IPS-20b (cell line): ENCODE results near the gene NOXA1.

Source experiments
- H3K27ac ChIP-seq: one replicate; pipeline ENCODE4 v1.5.1; 2013; ENCODE audit warnings: low read length
- H3K27me3 ChIP-seq: 2 replicates; pipeline ENCODE4 v1.6.1; 2013; ENCODE audit warnings: mild to moderate bottlenecking, low read length, inconsistent platforms; ENCODE audit not compliant: insufficient read depth
- H3K36me3 ChIP-seq: 2 replicates; pipeline ENCODE4 v1.6.1; 2013; ENCODE audit warnings: low read depth, mild to moderate bottlenecking, inconsistent platforms, low read length, moderate library complexity; ENCODE audit not compliant: insufficient read depth
- H3K4me1 ChIP-seq: 2 replicates; pipeline ENCODE4 v1.6.1; 2013; ENCODE audit warnings: mild to moderate bottlenecking, control low read depth, inconsistent platforms, low read length, moderate library complexity; ENCODE audit not compliant: insufficient read depth
- H3K4me3 ChIP-seq: 2 replicates; pipeline ENCODE4 v1.5.1; 2013; ENCODE audit warnings: mild to moderate bottlenecking, low read length, inconsistent platforms
- H3K9ac ChIP-seq: 2 replicates; pipeline ENCODE4 v1.6.1; 2013; ENCODE audit warnings: low read depth, mild to moderate bottlenecking, inconsistent platforms, low read length, moderate library complexity
- H3K9me3 ChIP-seq: 2 replicates; pipeline ENCODE4 v1.6.1; 2013; ENCODE audit warnings: mild to moderate bottlenecking, low read depth, low read length, inconsistent platforms; ENCODE audit not compliant: insufficient read depth

Gene NOXA1

DNA sequence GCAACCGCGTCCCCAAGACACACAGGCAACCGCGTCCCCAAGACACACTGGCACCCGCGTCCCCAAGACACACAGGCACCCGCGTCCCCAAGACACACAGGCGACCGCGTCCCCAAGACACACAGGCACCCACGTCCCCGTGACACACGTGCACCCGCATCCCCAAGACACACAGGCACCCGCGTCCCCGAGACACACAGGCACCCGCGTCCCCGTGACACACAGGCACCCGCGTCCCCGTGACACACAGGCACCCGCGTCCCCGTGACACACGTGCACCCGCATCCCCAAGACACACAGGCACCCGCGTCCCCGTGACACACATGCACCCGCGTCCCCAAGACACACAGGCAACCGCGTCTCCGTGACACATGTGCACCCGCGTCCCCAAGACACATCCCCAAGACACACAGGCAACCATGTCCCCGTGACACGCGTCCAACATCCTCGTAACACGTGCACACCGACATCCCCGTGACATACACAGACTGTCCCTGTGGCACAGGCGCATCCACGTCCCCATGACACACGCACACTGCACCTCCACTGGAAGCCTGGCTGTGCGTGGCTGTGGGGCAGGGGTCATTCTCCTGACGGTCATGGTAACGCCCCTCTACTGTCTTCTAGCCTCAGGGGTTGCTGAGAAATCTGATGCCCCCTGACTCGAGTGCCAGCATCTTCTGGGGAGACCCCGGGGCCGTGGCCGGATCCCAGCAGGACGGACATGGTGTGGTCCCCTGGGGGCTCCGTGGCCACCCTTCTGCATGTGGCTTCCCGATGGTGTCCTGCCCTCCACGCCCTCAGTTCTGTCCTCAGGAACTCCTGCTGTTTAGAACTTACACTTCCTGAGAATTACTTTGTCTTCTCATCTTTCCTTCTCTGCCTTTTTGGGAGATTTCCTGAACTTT is 24.4 kb upstream of the NOXA1 start:
- H3K9me3 ChIP-seq: no peaks in the 10 kb centered on the region
- H3K9ac ChIP-seq: no peak overlapping the region
- no peaks in the 10 kb centered on the region for H3K4me1 ChIP-seq
- H3K4me3 ChIP-seq: no peak overlapping the region
- no peak overlapping the region for H3K27ac ChIP-seq
- H3K36me3 ChIP-seq: no peaks in the 10 kb centered on the region
- no peaks in the 10 kb centered on the region for H3K27me3 ChIP-seq

DNA sequence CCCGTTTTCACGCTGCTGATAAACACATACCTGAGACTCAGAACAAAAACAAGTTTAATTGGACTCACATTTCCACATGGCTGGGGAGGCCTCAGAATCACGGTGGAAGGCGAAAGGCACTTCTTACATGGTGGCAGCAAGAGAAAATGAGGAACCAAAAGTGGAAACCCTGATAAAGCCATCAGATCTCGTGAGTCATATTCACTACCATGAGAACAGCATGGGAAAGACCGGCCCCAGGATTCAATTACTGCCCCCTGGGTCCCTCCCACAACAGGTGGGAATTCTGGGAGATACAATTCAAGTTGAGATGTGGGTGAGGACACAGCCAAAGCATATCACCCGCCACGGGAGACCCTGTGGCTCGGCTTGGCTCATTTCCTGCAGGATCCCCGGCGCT is 20.4 kb upstream of the NOXA1 start:
- peaks cover 11% of the 10 kb centered on the region; the same call in 1 of the 2 replicates for H3K27me3 ChIP-seq
- no peaks in the 10 kb centered on the region for H3K9me3 ChIP-seq
- H3K27ac ChIP-seq: no peak overlapping the region
- H3K4me3 ChIP-seq: no peak overlapping the region
- H3K36me3 ChIP-seq: no peaks in the 10 kb centered on the region
- no peak overlapping the region for H3K9ac ChIP-seq
- H3K4me1 ChIP-seq: no peaks in the 10 kb centered on the region

DNA sequence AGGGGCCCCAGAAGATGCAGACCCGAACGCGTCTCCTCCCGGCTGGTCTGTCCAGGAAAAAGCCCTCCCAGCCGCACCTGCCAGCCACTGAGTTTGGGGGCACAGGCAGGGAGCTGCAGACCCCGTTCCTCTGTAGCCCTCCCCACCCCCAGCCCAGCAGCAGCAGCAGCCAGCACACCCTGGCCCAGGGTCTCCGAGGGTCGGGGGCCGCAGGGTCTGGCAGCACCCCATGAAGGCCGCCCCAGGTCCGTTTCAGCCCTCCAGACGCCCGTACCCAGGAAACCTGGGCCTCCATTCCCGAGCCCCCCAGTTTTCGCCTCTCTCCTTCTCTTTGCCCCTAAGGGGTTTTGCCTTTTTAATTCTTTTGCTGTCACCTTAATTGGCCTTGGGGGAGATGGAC is 19.9 kb upstream of the NOXA1 start:
- H3K27ac ChIP-seq: no peak overlapping the region
- H3K9ac ChIP-seq: no peak overlapping the region
- H3K36me3 ChIP-seq: no peaks in the 10 kb centered on the region
- H3K9me3 ChIP-seq: no peaks in the 10 kb centered on the region
- H3K4me3 ChIP-seq: no peak overlapping the region
- peaks cover 11% of the 10 kb centered on the region; the same call in 1 of the 2 replicates for H3K27me3 ChIP-seq
- no peaks in the 10 kb centered on the region for H3K4me1 ChIP-seq

DNA sequence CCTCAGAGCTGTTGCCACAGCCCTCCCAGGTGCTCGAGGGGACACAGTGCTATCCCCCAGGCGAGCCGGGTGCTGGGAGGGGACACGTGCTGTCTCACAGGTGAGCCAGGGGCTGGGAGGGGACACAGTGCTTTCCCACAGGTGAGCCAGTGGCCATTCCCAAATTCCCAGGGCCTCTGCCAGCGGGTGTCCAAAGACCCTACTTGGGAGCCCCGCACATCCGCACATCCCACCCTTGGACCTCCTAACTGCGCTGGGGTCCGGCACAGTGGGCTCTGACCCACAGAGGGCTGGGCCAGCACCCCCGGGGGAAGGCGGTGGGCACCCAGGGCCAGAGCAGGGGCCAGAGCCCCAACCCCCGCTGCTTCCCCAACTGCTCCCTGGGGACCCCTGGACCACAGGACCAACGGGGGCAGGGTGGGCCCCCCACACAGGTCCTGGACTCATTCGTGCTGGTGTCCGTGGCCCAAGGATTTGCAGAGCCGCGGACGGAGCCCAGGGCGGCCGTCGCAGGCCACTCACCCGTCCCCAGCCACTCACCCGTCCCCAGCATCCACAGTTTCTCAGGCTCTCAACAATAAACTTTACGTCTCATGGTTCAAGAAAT is 18.1 kb upstream of the NOXA1 start:
- Histone ChIP-seq H3K27me3 (peaks cover 11% of the 10 kb centered on the region; the same call in 1 of the 2 replicates), H3K4me3 (no peak overlapping the region), H3K9me3 (no peaks in the 10 kb centered on the region), H3K27ac (no peak overlapping the region), H3K4me1 (no peaks in the 10 kb centered on the region), H3K36me3 (no peaks in the 10 kb centered on the region), H3K9ac (no peak overlapping the region)

DNA sequence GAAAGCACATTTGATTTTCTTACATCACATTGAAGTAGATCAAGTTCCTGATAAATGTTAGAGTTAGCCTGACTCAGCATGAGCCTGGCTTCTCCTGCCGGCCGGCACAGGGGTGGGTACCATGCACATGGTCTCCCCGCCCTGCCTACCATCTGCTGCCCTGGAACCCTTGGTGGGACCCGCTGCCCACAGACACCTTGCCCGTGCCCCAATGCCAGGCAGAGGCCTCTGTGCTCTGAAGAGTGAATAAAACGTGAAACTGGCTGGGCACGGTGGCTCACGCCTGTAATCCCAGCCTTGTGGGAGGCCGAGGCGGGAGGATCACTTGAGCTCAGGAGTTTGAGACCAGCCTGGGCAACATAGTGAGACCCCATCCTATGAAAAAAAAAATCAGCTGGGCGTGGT is 17.5 kb upstream of the NOXA1 start:
- H3K9me3 ChIP-seq: no peaks in the 10 kb centered on the region
- no peaks in the 10 kb centered on the region for H3K36me3 ChIP-seq
- peaks cover 11% of the 10 kb centered on the region; the same call in 1 of the 2 replicates for H3K27me3 ChIP-seq
- H3K27ac ChIP-seq: no peak overlapping the region
- H3K4me1 ChIP-seq: no peaks in the 10 kb centered on the region
- H3K4me3 ChIP-seq: no peak overlapping the region
- H3K9ac ChIP-seq: no peak overlapping the region

DNA sequence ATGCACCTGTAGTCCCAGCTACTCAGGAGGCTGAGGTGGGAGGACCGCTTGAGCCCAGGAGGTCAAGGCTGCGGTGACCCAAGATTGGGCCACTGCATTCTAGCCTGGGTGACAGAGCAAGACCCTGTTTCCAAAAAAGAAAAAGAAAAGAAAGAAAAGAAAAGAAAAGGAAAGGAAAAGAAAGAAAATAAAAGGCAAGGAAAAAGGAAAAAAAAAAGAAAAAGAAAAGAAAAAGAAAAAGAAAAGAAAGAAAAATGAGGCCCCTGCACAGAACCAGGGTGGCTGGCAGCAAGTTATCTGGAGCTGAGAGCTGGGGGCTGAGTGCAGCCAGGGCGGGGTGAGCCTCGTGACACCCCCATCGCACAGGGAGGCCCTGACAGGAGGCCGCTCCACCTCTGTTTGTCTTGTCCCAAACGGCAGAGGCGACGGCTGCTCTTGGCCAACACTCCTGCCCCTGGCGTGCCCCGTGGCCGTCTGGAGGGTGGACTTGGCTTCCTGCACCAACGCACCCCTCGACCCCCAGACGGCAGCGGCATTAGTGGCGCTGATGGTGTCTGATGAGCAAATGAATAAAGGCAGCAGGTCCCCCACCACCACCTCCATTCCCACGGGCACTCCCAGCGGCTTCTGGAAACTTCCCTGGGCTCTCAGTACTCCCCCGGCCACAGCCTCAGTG is 17.0 kb upstream of the NOXA1 start:
- Histone ChIP-seq H3K9ac (no peak overlapping the region), H3K4me1 (no peaks in the 10 kb centered on the region), H3K27me3 (peaks cover 11% of the 10 kb centered on the region; the same call in 1 of the 2 replicates), H3K4me3 (peak overlapping the region; percentile 60; the same call in 1 of the 2 replicates), H3K9me3 (no peaks in the 10 kb centered on the region), H3K27ac (no peak overlapping the region), H3K36me3 (no peaks in the 10 kb centered on the region)

DNA sequence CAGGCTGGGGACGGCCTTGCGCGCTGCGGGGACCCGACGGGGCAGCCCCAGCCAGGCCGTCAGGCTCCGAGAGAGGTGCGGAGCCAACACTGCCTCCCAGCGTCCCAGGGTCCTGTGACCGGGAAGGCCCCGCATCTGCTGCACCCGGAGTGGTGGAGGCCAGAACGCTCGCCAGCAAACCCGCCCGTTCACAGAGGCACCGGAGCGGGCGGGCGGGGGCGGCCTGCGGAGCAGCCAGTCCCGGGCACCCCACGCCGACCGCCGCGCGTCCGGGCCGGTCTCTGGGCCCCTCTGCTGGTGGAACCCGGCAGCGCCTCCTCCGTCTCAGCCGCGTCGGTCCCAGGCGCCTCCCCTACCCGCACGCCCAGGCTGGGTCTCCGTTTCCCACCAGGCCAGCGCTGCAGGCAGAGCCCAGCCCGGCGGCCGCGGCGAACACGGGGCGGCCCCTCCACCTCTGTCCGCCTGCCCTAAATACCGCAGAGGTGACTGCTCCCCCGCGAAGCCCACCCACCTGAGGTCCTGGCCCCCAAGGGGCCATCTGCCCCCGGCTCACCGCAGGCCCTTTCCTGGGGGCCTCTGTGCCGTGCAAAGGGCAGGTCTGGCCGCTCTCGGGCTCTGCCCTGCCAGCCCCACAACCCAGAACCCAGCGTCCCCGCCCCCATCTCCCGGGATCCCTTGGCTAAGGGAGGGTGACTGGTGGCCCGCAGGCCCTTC is 16.2 kb upstream of the NOXA1 start:
- H3K27ac ChIP-seq: no peak overlapping the region
- no peak overlapping the region for H3K9ac ChIP-seq

DNA sequence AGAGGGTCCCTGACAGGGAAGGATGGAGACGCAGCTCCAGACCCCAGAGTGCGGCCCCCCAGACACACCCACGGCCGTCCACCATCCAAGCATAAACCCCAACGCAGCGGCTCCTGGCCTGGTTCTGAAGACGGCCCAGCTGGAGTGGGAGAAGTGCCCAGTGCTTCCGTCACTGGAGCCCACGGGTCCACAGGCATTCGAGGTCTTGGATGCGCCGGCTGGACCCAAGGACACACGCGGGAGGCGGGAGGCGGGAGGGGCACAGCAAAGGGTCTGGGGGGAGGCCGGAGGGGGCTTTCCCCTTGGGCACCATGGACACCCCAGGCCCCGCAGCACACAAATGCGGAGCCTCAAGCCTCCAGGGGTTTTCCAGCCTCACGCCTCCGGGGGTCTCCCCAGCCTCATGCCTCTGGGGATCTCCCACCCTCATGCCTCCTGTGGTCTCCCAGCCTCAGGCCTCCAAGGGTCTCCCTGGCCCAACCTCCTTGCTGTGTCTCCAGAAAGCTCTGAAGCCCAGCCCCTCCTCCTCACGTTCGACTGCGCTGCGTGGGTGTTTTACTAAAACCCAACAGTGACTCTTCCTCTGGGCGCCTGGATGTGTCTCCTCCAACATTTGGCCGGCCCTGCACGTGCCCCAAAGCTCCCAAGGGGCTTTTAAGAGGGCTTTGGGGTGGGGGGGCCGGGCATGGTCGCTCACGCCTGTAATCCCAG is 15.4 kb upstream of the NOXA1 start:
- Histone ChIP-seq H3K27me3 (peaks cover 11% of the 10 kb centered on the region; the same call in 1 of the 2 replicates), H3K36me3 (no peaks in the 10 kb centered on the region), H3K9ac (no peak overlapping the region), H3K4me3 (peak overlapping the region; percentile 60; the same call in 1 of the 2 replicates), H3K9me3 (no peaks in the 10 kb centered on the region), H3K4me1 (no peaks in the 10 kb centered on the region), H3K27ac (no peak overlapping the region)

More for the DNA sequence above, 16.2 kb upstream of the NOXA1 start:
- H3K36me3 ChIP-seq: no peaks in the 10 kb centered on the region
- peaks cover 11% of the 10 kb centered on the region; the same call in 1 of the 2 replicates for H3K27me3 ChIP-seq
- H3K9me3 ChIP-seq: no peaks in the 10 kb centered on the region
- no peaks in the 10 kb centered on the region for H3K4me1 ChIP-seq
- peak overlapping the region; percentile 60; the same call in 1 of the 2 replicates for H3K4me3 ChIP-seq

DNA sequence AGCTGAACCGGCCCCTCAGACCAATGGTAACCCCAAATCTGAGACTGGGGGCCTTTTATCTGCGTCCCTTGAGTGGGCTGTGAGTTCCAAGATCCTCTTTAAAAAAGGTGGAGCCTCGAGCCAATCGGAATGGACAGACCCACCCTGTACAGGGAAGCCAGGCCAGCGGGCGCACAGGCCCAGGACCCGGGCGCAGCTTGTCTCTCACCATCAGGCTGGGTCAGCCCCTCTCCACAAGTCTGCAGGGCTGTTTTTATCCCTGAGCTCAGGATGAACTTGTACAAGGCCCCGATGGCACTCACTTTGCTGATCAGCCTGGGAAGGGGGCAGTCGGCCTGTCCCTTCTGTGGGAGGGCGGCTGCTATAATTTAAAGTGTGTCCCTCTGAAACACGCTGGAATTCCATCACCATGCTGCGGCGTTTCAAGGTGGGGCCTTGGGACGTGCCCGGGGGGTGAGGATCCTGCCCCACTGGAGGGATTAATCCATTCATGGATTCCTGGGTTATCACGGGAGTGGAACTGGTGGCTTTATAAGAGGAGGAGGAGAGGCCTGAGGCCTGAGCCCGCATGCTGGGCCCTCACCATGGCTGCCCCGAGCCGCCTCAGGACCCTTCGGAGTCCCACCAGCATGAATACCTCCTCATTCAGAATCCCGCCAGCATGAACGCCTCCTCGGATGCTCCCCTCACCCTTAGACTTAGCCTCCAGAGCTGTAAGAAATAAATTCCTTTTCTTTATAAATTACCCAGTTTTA is 14.4 kb upstream of the NOXA1 start:
- no peak overlapping the region for H3K27ac ChIP-seq
- no peak overlapping the region for H3K9ac ChIP-seq
- H3K27me3 ChIP-seq: peaks cover 11% of the 10 kb centered on the region; the same call in 1 of the 2 replicates
- no peaks in the 10 kb centered on the region for H3K9me3 ChIP-seq
- no peak overlapping the region for H3K4me3 ChIP-seq
- no peaks in the 10 kb centered on the region for H3K4me1 ChIP-seq
- H3K36me3 ChIP-seq: no peaks in the 10 kb centered on the region

DNA sequence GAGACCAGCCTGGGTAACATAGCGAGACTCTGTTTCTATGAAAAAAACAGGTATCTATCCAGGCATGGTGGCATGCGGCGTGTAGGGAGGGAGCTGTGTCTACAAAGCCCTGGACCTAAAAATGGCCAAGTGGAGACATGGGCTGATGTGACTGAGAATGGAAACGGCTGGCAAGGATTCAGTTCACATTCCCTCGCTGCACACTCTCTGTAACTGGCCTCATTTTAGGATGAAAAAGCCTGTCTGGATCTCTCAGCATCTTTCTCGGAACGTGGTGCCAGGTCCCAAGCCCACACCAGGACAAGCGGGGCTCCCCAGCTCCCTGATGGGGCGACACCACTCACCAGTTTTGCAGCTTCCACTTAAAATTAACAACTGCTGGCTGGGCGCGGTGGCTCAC is 13.7 kb upstream of the NOXA1 start:
- no peaks in the 10 kb centered on the region for H3K36me3 ChIP-seq
- no peak overlapping the region for H3K27ac ChIP-seq
- H3K9me3 ChIP-seq: no peaks in the 10 kb centered on the region
- no peak overlapping the region for H3K9ac ChIP-seq
- H3K4me1 ChIP-seq: no peaks in the 10 kb centered on the region
- no peak overlapping the region for H3K4me3 ChIP-seq
- H3K27me3 ChIP-seq: peaks cover 11% of the 10 kb centered on the region; the same call in 1 of the 2 replicates
